ENCODE measurements around the gene NRXN3. TPM values are rescaled to one million over a fixed set of nuclear protein-coding genes. Genes with fewer than 3 reads are reported as not detected.

The NRXN3 gene
- total RNA-seq, 1 donor from 2014 or later, result 35.6 TPM

- DNase-seq, result no peak
Observed at GRCh38 chr14:78243187-78243586, 73.0 kb downstream of the NRXN3 start.

DNA sequence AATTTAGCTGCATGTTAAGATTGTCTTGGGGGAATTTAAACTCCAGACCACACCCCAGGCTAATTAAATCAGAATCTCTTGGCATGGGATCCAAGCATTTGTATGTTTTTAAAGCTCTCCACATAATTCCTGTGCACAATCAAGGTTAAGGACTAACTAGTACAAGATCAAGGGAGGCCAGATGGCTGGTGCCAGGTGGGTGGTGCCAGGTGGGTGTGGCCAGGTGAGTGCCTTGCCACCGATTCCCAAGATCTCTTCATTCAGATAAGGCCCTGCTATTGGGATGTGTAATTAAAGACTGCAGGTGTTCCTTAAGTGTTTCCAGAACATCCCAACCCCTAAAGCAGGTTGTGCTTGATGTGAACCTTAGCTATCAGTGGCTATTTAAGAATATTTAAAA is 75.1 kb downstream of the NRXN3 start:
- DNase-seq, result no peak

GRCh38 chr14:78248501-78249090 is 78.4 kb downstream of the NRXN3 start:
- DNase-seq, result no peak

DNA sequence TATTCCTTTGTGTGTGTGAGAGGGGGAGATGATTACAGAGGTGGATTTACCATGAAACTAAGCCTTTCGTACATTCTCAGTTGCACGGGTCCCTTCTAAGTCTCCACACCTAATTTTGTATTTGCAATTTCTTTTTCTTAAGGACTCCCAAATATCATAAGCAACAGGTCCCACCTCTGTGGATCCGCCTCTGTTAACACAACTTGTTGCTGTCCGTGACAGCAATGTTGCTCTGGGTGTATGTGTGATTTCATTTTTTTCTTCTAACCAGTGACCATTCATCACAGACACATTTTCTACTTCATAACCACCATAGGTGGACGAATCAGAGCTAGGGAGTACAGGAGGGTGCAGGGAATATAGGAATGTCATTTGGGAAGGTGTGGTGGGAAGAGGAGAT is 81.1 kb downstream of the NRXN3 start:
- no peak for DNase-seq

- DNase-seq, result no peak
Observed at GRCh38 chr14:78253986-78254385, 83.8 kb downstream of the NRXN3 start.

DNA sequence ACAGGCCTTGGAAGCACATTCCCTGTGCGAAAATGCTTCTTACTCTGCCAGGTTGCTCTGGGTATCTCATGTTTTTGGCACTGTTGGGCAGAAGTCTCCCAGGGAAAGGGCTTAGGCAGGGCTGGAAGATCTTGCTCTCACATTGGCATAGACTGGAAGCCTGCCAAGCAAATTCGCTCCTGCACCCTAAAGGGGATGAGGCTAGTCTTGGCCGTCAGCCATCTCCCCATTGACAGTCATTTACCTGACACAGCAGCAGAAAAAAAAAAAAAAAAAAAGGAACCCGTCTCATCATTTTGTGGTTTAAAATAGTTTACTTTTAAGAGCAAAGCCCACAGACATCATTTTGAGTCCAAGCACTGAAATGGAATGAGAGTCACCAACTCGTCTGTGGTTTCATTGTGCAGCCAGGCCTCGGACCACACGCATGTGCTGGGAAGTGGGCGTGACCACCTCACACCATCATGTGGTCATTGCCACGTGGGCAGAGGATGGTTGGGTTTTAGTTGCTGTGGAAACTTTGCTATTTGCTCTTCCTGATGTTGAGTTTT is 84.8 kb downstream of the NRXN3 start:
- DNase-seq, result no peak

- no peak for DNase-seq
Observed at GRCh38 chr14:78259831-78260230, 89.7 kb downstream of the NRXN3 start.

DNA sequence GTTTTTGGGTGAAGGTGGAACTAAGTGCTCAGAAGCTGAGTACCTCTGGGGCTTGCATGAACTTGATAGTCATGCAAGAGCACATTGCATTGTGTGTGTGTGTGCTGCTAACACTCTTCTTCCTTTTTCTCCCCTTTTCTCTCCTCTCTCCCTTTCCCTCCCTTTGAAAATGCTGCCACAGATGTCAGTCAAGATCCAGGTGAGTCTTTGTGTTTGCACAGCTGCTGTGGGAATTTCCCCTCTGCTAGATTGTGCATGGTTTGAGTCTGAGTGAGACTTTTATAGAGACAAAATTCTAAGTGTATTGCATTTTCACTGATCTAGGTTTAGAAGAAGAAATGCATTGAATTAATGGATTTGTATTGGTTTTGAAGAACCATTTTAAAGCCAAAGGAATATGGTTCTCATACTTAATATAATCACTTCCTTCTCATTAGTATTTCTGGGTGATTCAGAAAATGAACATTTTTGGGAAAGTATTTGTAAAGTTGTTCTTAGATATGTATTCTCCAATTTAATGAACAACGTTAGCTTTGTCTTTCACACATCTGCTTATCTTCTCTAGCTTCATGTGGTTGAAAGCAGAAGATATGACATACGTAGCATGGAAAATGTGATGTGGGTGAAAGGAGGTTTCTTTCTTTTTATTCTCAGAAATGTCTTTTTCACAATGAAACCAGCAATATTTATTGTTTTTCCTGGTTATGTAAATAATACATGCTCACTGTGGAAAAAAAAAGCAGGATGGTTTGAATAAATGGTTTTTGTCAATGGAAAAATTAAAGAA is 108.5 kb downstream of the NRXN3 start:
- DNase-seq, result no peak

GRCh38 chr14:78282437-78282836 is 112.3 kb downstream of the NRXN3 start:
- DNase-seq, result no peak

GRCh38 chr14:78286210-78286609 is 116.0 kb downstream of the NRXN3 start:
- DNase-seq, result no peak

- no peak for DNase-seq
Observed at GRCh38 chr14:78292003-78292402, 121.8 kb downstream of the NRXN3 start.

DNA sequence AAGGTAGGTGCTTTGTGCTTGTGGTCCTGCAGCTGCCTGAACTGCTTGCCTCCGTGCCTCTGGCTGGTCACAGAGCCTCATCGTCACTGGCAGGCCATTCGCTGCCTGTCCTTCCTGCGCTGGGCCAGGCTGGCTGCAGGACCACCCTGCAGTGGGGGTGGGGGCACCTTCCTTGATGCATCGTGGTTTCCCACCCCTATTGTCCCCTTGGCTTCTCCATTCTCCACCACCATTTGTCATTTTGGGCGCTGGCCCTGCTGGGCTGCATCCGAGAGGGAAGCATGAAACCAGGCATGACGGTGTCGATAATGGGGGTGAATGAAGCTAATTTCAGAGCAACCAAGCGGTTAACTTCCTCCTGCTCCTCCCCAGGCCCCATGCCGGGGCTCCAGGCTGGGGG is 127.7 kb downstream of the NRXN3 start:
- no peak for DNase-seq

DNA sequence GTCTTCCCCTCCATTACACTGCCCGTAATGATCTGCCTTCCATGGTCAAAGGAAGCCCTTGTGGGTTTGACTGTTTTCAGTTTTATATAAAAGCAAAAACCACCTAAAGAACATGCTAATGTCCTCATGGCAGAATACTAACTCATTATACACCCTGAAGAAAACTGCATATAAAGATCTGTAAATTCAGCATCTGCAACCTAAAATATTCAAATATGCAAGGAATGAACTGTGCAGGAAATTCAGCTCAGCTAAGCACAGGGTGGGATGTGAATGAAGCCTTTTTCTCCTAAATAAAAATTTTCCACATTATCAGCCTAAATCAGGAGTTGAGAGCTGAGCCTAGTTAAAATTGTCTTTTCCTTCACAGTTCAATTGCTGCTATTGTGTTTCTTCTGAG is 128.1 kb downstream of the NRXN3 start:
- no peak for DNase-seq

DNA sequence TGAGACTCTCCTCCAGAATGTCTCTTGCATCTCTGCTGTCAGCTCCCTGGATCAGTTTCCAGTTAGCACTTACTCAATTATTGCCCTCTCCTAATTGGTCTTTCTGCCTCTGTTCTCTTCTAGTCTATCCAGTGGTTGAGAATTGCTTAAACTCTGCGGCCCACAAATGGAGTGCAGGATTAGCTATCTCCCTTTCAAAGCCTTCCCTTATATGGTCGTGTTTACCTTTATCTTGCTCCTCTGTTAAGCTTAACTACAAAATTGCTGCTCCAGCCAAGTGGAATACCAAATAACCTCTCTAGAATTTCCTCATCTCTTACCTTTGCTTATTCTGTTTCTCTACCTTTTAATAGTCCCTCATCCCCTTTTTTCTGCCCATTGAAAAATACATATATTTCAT is 132.7 kb downstream of the NRXN3 start:
- no peak for DNase-seq

GRCh38 chr14:78307671-78308070 is 137.5 kb downstream of the NRXN3 start:
- DNase-seq, result no peak

DNA sequence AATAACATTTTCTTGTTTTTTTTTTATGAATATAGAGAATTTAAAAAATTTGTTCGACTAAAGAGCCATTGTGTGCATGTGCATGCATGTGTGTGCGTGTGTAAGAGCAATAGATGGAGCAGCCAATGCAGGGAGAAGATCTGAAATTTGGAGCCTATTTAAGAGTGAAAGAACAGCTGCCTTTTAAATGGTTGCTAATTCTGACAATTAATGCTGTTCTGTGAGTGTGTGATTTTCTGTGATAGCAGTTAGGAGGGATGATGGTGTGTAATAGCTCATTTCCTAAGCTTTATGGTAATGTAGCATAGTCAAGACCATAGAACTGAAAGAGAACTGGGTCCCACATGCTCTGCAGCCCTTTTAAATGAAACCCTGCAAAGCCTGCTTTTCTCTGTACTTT is 137.9 kb downstream of the NRXN3 start:
- no peak for DNase-seq

DNA sequence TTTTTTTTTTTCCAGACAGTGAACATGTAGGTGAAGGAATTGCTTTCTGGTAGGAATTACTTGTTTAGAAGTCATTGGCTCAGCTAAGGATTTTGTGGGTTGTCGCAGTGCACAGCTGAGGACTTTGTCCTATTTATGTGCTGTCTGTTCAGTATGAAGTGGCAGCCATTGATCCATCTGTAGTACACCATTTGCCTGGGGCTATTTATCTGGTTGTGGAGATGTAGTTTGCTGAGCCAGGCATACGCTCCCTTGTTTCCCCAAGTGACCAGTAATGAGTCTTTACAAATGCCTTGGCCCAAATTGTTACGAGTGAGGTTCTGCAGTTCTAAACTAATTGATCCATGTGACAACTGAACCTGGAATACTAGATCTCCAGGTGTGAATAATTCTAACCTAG is 140.1 kb downstream of the NRXN3 start:
- no peak for DNase-seq

DNA sequence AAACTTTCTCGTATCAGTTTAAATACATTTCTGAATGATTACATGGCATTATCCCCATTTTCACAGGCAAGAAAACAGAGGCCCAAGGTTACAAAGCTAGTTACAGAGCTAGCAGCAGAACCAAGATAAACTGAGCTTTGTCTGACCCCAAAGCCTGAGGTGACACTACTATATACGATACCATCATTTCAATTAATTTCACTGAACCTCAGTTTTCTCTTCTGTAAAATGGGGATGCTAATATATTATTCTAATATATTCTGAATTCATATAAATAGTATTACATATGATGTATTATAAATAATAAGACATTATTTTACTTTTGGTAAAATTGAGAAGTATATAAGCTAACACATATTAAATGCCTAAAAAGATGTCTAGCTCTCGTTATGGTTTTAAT is 143.3 kb downstream of the NRXN3 start:
- DNase-seq, result no peak

- DNase-seq, result no peak
Observed at GRCh38 chr14:78314484-78314883, 144.3 kb downstream of the NRXN3 start.

DNA sequence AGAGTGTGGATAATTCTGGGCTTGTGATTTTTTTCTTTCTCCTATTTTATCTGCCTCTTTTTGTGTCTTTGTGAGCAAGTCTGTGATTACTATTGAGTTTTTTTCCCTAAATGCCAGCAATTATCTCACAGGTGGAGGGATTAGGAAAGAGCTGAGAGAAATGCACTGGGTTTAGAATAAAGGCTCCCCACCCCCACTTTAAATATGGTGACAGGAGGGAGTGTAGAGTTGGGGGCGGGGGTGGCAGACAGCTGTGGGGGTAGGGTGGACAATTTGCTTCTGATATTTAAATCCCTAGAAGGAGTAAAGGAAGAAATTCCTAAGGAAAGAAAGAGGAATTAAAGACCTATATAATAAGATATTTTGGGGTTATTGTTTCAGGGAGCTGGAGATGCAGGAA is 145.9 kb downstream of the NRXN3 start:
- DNase-seq, result no peak

DNA sequence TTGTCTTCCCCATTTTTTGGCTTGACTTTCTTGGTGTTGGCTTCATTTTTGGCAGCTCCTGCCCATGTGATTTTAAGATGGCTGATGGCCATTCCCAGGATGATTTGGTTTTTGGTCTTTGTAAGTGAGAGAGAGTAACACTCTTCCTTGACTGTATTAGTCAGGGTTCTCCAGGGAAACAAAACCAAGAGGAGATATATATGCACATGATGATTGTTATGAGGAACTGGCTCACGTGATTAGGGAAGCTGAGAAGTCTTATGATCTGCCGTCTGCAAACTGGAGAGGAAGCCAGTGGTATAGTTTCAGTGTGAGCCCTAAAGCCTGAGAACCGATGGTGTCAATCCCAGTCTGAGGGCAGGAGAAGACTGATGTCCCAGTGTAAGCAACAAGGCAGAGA is 146.6 kb downstream of the NRXN3 start:
- no peak for DNase-seq

DNA sequence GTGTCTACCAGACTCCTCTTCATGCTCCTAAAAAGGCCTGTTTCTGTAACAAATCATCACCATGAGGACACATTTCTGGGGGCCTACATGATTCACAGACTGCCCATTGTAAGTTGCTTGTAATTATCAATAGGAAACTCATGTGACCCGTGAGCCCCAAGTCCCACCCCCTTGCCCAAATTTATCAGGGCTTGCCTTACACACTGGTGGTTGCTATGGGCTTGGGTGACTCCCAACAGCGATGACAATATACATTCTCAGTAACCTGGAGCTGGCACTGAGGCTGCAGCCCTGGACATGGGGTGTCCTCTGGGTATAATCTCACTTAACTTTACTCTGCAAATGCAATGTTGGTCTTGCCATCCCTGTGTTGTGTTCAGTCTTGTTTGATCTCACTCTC is 149.2 kb downstream of the NRXN3 start:
- DNase-seq, result no peak

- no peak for DNase-seq
Observed at GRCh38 chr14:78319887-78320635, 149.9 kb downstream of the NRXN3 start.
